IMR-90 (cell line): ENCODE measurements around the gene TRIM38. TPM values are rescaled to one million over a fixed set of nuclear protein-coding genes. Genes with fewer than 3 reads are reported as not detected.

Experiments
- ATAC-seq: fragments of 200-7000 bp; cut with Tn5 transposase; 2 replicates; pipeline ENCODE4 v1.9.1; 2020; ENCODE audit warnings: low read depth, mild to moderate bottlenecking, moderate library complexity
- BruUV-seq: library from RNA; stranded (reverse); fragments of 400-500 nt; replicated peaks from 2 replicates; lab custom pipeline; 2021; lab: Mats Ljungman, UMichigan
- CTCF ChIA-PET: fragments of 300-600 bp; formaldehyde crosslinking; extraction: SDS; loops from one replicate; lab custom pipeline; 2021; ENCODE audit warnings: antibody characterized with exemption; lab: Yijun Ruan, JAX
- POLR2A ChIA-PET: fragments of 300-600 bp; sonication (Branson Sonifier 250); formaldehyde crosslinking; loops from one replicate; lab custom pipeline; 2022; ENCODE audit warnings: antibody characterized with exemption; ENCODE audit not compliant: unreplicated experiment; lab: Charles Lee
- DNase-seq: peaks from one replicate; pipeline ENCODE4 v3.0.0; 2013
- H2AFZ ChIP-seq: replicated peaks from 2 replicates; pipeline ENCODE3; 2013; ENCODE audit warnings: low read length, mild to moderate bottlenecking; ENCODE audit not compliant: poor library complexity
- H2AK5ac ChIP-seq: 2 replicates; pipeline ENCODE4 v1.6.1; 2013; ENCODE audit warnings: low read depth, low read length, inconsistent platforms
- H2AK9ac ChIP-seq: replicated peaks from 2 replicates; pipeline ENCODE3; 2013; ENCODE audit warnings: mild to moderate bottlenecking, low read depth, low read length, moderate library complexity; ENCODE audit not compliant: poor library complexity
- H2BK120ac ChIP-seq: 2 replicates; pipeline ENCODE4 v1.6.1; 2013; ENCODE audit warnings: low read depth, low read length, inconsistent platforms
- H2BK15ac ChIP-seq: 3 replicates; pipeline ENCODE4 v1.6.1; 2013; ENCODE audit warnings: low read depth, low read length, inconsistent platforms
- H2BK20ac ChIP-seq: 2 replicates; pipeline ENCODE4 v1.6.1; 2013; ENCODE audit warnings: low read depth, mild to moderate bottlenecking, inconsistent platforms, low read length, moderate library complexity
- H2BK5ac ChIP-seq: 2 replicates; pipeline ENCODE4 v1.6.1; 2013; ENCODE audit warnings: mild to moderate bottlenecking, low read depth, low read length, inconsistent platforms; ENCODE audit not compliant: poor library complexity, severe bottlenecking
- H3K14ac ChIP-seq: replicated peaks from 2 replicates; pipeline ENCODE4 v1.6.1; 2013; ENCODE audit warnings: low read depth, low read length, inconsistent platforms
- H3K18ac ChIP-seq: 2 replicates; pipeline ENCODE4 v1.6.1; 2013; ENCODE audit warnings: low read depth, low read length, control low read depth
- H3K23ac ChIP-seq: 2 replicates; pipeline ENCODE4 v1.6.1; 2013; ENCODE audit warnings: low read depth, low read length, inconsistent platforms
- H3K27ac ChIP-seq: 2 replicates; pipeline ENCODE4 v1.5.1; 2013; ENCODE audit warnings: mild to moderate bottlenecking, control low read depth, low read length; ENCODE audit not compliant: insufficient read depth
- H3K27me3 ChIP-seq: 2 replicates; pipeline ENCODE4 v1.6.1; 2013; ENCODE audit warnings: low read length; ENCODE audit not compliant: control insufficient read depth, insufficient read depth
- H3K36me3 ChIP-seq: 2 replicates; pipeline ENCODE4 v1.6.1; 2013; ENCODE audit warnings: low read length, mixed read lengths; ENCODE audit not compliant: control insufficient read depth, insufficient read depth
- H3K4ac ChIP-seq: 2 replicates; pipeline ENCODE4 v1.6.1; 2013; ENCODE audit warnings: low read depth, low read length, inconsistent platforms
- H3K4me1 ChIP-seq: 2 replicates; pipeline ENCODE4 v1.6.1; 2013; ENCODE audit warnings: low read length, mixed read lengths; ENCODE audit not compliant: control insufficient read depth, insufficient read depth
- H3K4me2 ChIP-seq: 2 replicates; pipeline ENCODE4 v1.6.1; 2013; ENCODE audit warnings: low read depth, mild to moderate bottlenecking, control low read depth, low read length, moderate library complexity
- H3K4me3 ChIP-seq: 2 replicates; pipeline ENCODE4 v1.5.1; 2013; ENCODE audit warnings: low read depth, mild to moderate bottlenecking, control low read depth, low read length, moderate library complexity; ENCODE audit not compliant: insufficient read depth
- H3K56ac ChIP-seq: 2 replicates; pipeline ENCODE4 v1.6.1; 2013; ENCODE audit warnings: low read length, inconsistent platforms; ENCODE audit not compliant: insufficient read depth; ENCODE audit errors: extremely low read depth
- H3K79me1 ChIP-seq, 2 experiments: 2 replicates each; pipeline ENCODE4 v1.6.1; 2013; ENCODE audit warnings: low read length in 2 of 2, inconsistent platforms in 1 of 2, low read depth in 1 of 2
- H3K9ac ChIP-seq: 2 replicates; pipeline ENCODE4 v1.6.1; 2013; ENCODE audit warnings: low read depth, low read length, control low read depth
- H3K9me1 ChIP-seq: 2 replicates; pipeline ENCODE4 v1.6.1; 2013; ENCODE audit warnings: low read length, inconsistent platforms; ENCODE audit not compliant: insufficient read depth
- H3K9me3 ChIP-seq: 2 replicates; pipeline ENCODE4 v1.6.1; 2013; ENCODE audit warnings: low read length; ENCODE audit not compliant: control insufficient read depth, insufficient read depth
- H4K20me1 ChIP-seq: 2 replicates; pipeline ENCODE4 v1.6.1; 2013; ENCODE audit warnings: low read length, inconsistent platforms; ENCODE audit not compliant: insufficient read depth
- H4K5ac ChIP-seq: 2 replicates; pipeline ENCODE4 v1.6.1; 2013; ENCODE audit warnings: mild to moderate bottlenecking, low read depth, low read length, control low read depth
- H4K8ac ChIP-seq, 2 experiments: 2 replicates each; pipeline ENCODE4 v1.6.1; 2013; ENCODE audit warnings: low read depth in 2 of 2, low read length in 2 of 2, control low read depth in 1 of 2, inconsistent platforms in 1 of 2
- H4K91ac ChIP-seq: 2 replicates; pipeline ENCODE4 v1.6.1; 2013; ENCODE audit warnings: low read depth, low read length, inconsistent platforms; ENCODE audit not compliant: insufficient read depth
- BHLHE40 ChIP-seq: fragments of 150-350 bp; IDR thresholded peaks from 2 replicates; pipeline ENCODE4 v1.6.1; 2016; ENCODE audit warnings: mild to moderate bottlenecking, low read depth, low read length
- CEBPB ChIP-seq: IDR thresholded peaks from 2 replicates; pipeline ENCODE4 v1.6.1; 2012; ENCODE audit warnings: low read depth, low read length, improper control_type of control experiment
- CHD1 ChIP-seq: IDR thresholded peaks from 2 replicates; pipeline ENCODE4 v1.6.1; 2012; ENCODE audit warnings: low read depth, low read length, improper control_type of control experiment
- CTCF ChIP-seq: conservative IDR thresholded peaks from 2 replicates; pipeline ENCODE4 v1.5.1; 2012; ENCODE audit warnings: mild to moderate bottlenecking, low read depth, low read length, improper control_type of control experiment
- FOS ChIP-seq: fragments of 150-350 bp; IDR thresholded peaks from 2 replicates; pipeline ENCODE4 v1.6.1; 2016; ENCODE audit warnings: low read depth, low read length
- MAFK ChIP-seq: IDR thresholded peaks from 2 replicates; pipeline ENCODE4 v1.6.1; 2012; ENCODE audit warnings: low read depth, low read length, improper control_type of control experiment
- MAZ ChIP-seq: IDR thresholded peaks from 2 replicates; pipeline ENCODE4 v1.6.1; 2012; ENCODE audit warnings: low read depth, mild to moderate bottlenecking, low read length, improper control_type of control experiment, moderate library complexity, borderline replicate concordance
- MXI1 ChIP-seq: IDR thresholded peaks from 2 replicates; pipeline ENCODE4 v1.6.1; 2012; ENCODE audit warnings: low read depth, mild to moderate bottlenecking, low read length, moderate library complexity, borderline replicate concordance
- NFE2L2 ChIP-seq: fragments of 150-350 bp; IDR thresholded peaks from 2 replicates; pipeline ENCODE4 v1.6.1; 2016; ENCODE audit warnings: low read depth, mild to moderate bottlenecking, low read length
- POLR2A ChIP-seq: IDR thresholded peaks from 2 replicates; pipeline ENCODE4 v1.6.1; 2012; ENCODE audit warnings: mild to moderate bottlenecking, low read depth, low read length
- RAD21 ChIP-seq: IDR thresholded peaks from 2 replicates; pipeline ENCODE4 v1.6.1; 2012; ENCODE audit warnings: low read length, improper control_type of control experiment
- RCOR1 ChIP-seq: IDR thresholded peaks from 2 replicates; pipeline ENCODE4 v1.6.1; 2012; ENCODE audit warnings: mild to moderate bottlenecking, low read length, improper control_type of control experiment; ENCODE audit not compliant: insufficient replicate concordance
- RFX5 ChIP-seq: IDR thresholded peaks from 2 replicates; pipeline ENCODE4 v1.8.0; 2012; ENCODE audit warnings: low read depth, mild to moderate bottlenecking, low read length, moderate library complexity
- SMC3 ChIP-seq: fragments of 150-350 bp; IDR thresholded peaks from 2 replicates; pipeline ENCODE4 v1.6.1; 2016; ENCODE audit warnings: low read depth, mild to moderate bottlenecking, antibody characterized with exemption, low read length, moderate library complexity
- USF2 ChIP-seq: fragments of 150-350 bp; IDR thresholded peaks from 2 replicates; pipeline ENCODE4 v1.6.1; 2017; ENCODE audit warnings: mild to moderate bottlenecking, antibody characterized with exemption, low read length, low read depth
- WGBS, 2 experiments: methylation state at CpG; one replicate each; pipeline versions ENCODE4 v1.1.5 to v1.1.7; 2013; ENCODE audit warnings: missing lambda C conversion rate in 2 of 2; ENCODE audit not compliant: insufficient read length in 1 of 2; ENCODE audit errors: extremely low coverage in 2 of 2; 5-methylcytosine and 5-hydroxymethylcytosine counted together
- dilution Hi-C: fragments of 300-500 bp; cut with HindIII; formaldehyde crosslinking; loops from one replicate; pipeline ENCODE4 v1.14.3; 2018; ENCODE audit warnings: low sequenced_read_pairs; ENCODE audit not compliant: unreplicated experiment
- in situ Hi-C: fragments of 300-500 bp; cut with MboI; formaldehyde crosslinking; loops from 3 replicates; pipeline ENCODE4 v1.14.3; 2019; ENCODE audit warnings: low sequenced_read_pairs, inconsistent platforms, mixed read lengths
- intact Hi-C: fragments of 100-400 bp; cut with micrococcal nuclease; formaldehyde crosslinking; loops from 2 replicates; pipeline ENCODE4 v1.10.0; 2022
- polyA plus RNA-seq, 3 experiments: library from polyadenylated mRNA; depleted of rRNA; stranded (reverse); fragments of >200 nt; gene quantifications; 2 replicates each; pipeline ENCODE4 v1.2.3, GENCODE V29; 2012; ENCODE audit warnings: low replicate concordance in 1 of 3
- total RNA-seq: library from RNA; depleted of rRNA; stranded (reverse); fragments of >200 nt; gene quantifications from 2 replicates; pipeline ENCODE4 v1.2.3, GENCODE V29; 2012
- TF ChIP-seq, protein P1 (sequence below): fragments of 150-350 bp; IDR thresholded peaks from 2 replicates; pipeline ENCODE4 v1.6.1; 2016; ENCODE audit warnings: low read depth, mild to moderate bottlenecking, low read length, moderate library complexity, borderline replicate concordance

Gene TRIM38
- total and polyA plus RNA-seq, 2 of the 4 experiments (the other 2 are of a cell fraction), result 4.1 to 6.3 TPM

- H3K9me3 ChIP-seq, result no peaks in the 10 kb centered on the region
- H2BK120ac ChIP-seq, result no peak overlapping the region
- H3K9ac ChIP-seq, result no peak overlapping the region
- BruUV-seq, result no TSS peak
- no peak overlapping the region for H4K5ac ChIP-seq
- TF ChIP-seq MAZ (no peak), CHD1 (no peak), RFX5 (no peak), MAFK (no peak), CEBPB (no peak), RCOR1 (no peak), BHLHE40 (no peak), MXI1 (no peak), USF2 (no peak), NFE2L2 (no peak), FOS (no peak), RAD21 (no peak), CTCF (no peak), SMC3 (no peak), POLR2A (no peak)
- TF ChIP-seq, protein P1, sequence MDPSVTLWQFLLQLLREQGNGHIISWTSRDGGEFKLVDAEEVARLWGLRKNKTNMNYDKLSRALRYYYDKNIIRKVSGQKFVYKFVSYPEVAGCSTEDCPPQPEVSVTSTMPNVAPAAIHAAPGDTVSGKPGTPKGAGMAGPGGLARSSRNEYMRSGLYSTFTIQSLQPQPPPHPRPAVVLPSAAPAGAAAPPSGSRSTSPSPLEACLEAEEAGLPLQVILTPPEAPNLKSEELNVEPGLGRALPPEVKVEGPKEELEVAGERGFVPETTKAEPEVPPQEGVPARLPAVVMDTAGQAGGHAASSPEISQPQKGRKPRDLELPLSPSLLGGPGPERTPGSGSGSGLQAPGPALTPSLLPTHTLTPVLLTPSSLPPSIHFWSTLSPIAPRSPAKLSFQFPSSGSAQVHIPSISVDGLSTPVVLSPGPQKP, result no peak
- H3K36me3 ChIP-seq, result peaks cover 54% of the 10 kb centered on the region
- no peak overlapping the region for H2AFZ ChIP-seq
- no peak overlapping the region for H2BK20ac ChIP-seq
- 67% methylated on average over 1 of the region's 2 CpGs; no CpG with 5 or more reads in 1 of the 2 experiments for WGBS, 2 experiments
- peaks cover 15 to 24% of the 10 kb centered on the region in 2 experiments for H3K79me1 ChIP-seq
- no peak overlapping the region for H2AK5ac ChIP-seq
- no peaks in the 10 kb centered on the region for H3K4me1 ChIP-seq
- no peak overlapping the region for H4K91ac ChIP-seq
- no peak overlapping the region for H3K4me2 ChIP-seq
- no peak overlapping the region for H3K4ac ChIP-seq
- H3K56ac ChIP-seq, result no peak overlapping the region; the same call in 1 of the 2 replicates
- DNase-seq (no peak), ATAC-seq (no peak)
- H3K9me1 ChIP-seq, result no peaks in the 10 kb centered on the region; the same call in 1 of the 2 replicates
- H2BK5ac ChIP-seq, result no peak overlapping the region
- no peaks in the 10 kb centered on the region for H3K27me3 ChIP-seq
- CTCF ChIA-PET, result interaction anchor here (1.2 to 1.7 kb wide), 2 partner anchors 12 to 13 kb away, joined by 5 to 7 read pairs; no protein-coding TSS in a partner anchor
- H3K4me3 ChIP-seq, result no peak overlapping the region
- no peak overlapping the region for H3K14ac ChIP-seq
- no peak overlapping the region for H3K27ac ChIP-seq
- intact Hi-C loops (no loop called here), in situ Hi-C loops (no loop called here), dilution Hi-C loops (no loop called here)
- H3K18ac ChIP-seq, result no peak overlapping the region
- no peaks in the 10 kb centered on the region; the same call in 1 of the 2 replicates for H4K20me1 ChIP-seq
- no peak overlapping the region for H2BK15ac ChIP-seq
- H2AK9ac ChIP-seq, result no peak overlapping the region
- no peak overlapping the region; a peak in 1 of 4 replicates for H4K8ac ChIP-seq
- POLR2A ChIA-PET, result no interaction called here
- no peak overlapping the region for H3K23ac ChIP-seq
These were observed 18.3 kb downstream of the TRIM38 start for GRCh38 chr6:25980935-25981334.
